HG03060 (cell line): ENCODE measurements around the gene DDX42.

Source experiments
- ATAC-seq: cut with Tn5 transposase; IDR thresholded peaks from one replicate; pipeline ENCODE4 v1.9.1; 2021; ENCODE audit warnings: low read depth, moderate number of reproducible peaks; ENCODE audit not compliant: unreplicated experiment

Gene DDX42

GRCh38 chr17:63820963-63821561, 47.1 kb downstream of the DDX42 start:
- no peak for ATAC-seq

- ATAC-seq: no peak
Observed at GRCh38 chr17:63821804-63822203, 47.8 kb downstream of the DDX42 start.

GRCh38 chr17:63822537-63822936, 48.6 kb downstream of the DDX42 start:
- ATAC-seq: no peak

GRCh38 chr17:63823659-63824331, 49.8 kb downstream of the DDX42 start:
- no peak for ATAC-seq

- ATAC-seq: no peak
Observed at GRCh38 chr17:63824362-63824761, 50.4 kb downstream of the DDX42 start.

GRCh38 chr17:63826468-63827001, 52.6 kb downstream of the DDX42 start:
- no peak for ATAC-seq

- ATAC-seq: peak; percentile 61
Observed at GRCh38 chr17:63827002-63827800, 53.2 kb downstream of the DDX42 start, which contains the start of the genes FTSJ3 and PSMC5. TSS of gene FTSJ3 (minus strand) at chr17:63827663. CDS start at chr17:63826902, 761 bp downstream. TSS of gene PSMC5 (plus strand) at chr17:63827431. CDS start at chr17:63827491, 60 bp downstream.

- ATAC-seq: no peak
Observed at GRCh38 chr17:63827801-63828221, 53.8 kb downstream of the DDX42 start.

GRCh38 chr17:63828936-63829335, 55.0 kb downstream of the DDX42 start:
- ATAC-seq: no peak

GRCh38 chr17:63830278-63830677, 56.3 kb downstream of the DDX42 start:
- no peak for ATAC-seq

- no peak for ATAC-seq
Observed at GRCh38 chr17:63830904-63831491, 57.0 kb downstream of the DDX42 start.

- ATAC-seq: no peak
Observed at GRCh38 chr17:63831505-63831904, 57.5 kb downstream of the DDX42 start.

GRCh38 chr17:63832014-63832413, 58.0 kb downstream of the DDX42 start:
- ATAC-seq: no peak

- ATAC-seq: no peak
Observed at GRCh38 chr17:63832455-63832854, 58.5 kb downstream of the DDX42 start.

GRCh38 chr17:63833026-63833740, 59.2 kb downstream of the DDX42 start:
- no peak for ATAC-seq

- no peak for ATAC-seq
Observed at GRCh38 chr17:63833741-63834373, 59.9 kb downstream of the DDX42 start.

GRCh38 chr17:63834431-63835166, 60.6 kb downstream of the DDX42 start:
- peak; percentile 54 for ATAC-seq

- no peak for ATAC-seq
Observed at GRCh38 chr17:63835167-63835720, 61.3 kb downstream of the DDX42 start.

GRCh38 chr17:63836811-63837210, 62.8 kb downstream of the DDX42 start:
- ATAC-seq: no peak
